Dermis lymphatic vessel endothelial cell (primary cell): Measurements from ENCODE around the gene EHD4. TPM values are rescaled to one million over a fixed set of nuclear protein-coding genes. Genes with fewer than 3 reads are reported as not detected.

Experiments used
- total RNA-seq: library from RNA; depleted of rRNA; stranded (reverse); fragments of >200 nt; gene quantifications from 2 replicates; pipeline ENCODE4 v1.2.1, GENCODE V29; 2014

The EHD4 gene
- total RNA-seq: 31.1 and 33.7 TPM in 2 replicates

DNA sequence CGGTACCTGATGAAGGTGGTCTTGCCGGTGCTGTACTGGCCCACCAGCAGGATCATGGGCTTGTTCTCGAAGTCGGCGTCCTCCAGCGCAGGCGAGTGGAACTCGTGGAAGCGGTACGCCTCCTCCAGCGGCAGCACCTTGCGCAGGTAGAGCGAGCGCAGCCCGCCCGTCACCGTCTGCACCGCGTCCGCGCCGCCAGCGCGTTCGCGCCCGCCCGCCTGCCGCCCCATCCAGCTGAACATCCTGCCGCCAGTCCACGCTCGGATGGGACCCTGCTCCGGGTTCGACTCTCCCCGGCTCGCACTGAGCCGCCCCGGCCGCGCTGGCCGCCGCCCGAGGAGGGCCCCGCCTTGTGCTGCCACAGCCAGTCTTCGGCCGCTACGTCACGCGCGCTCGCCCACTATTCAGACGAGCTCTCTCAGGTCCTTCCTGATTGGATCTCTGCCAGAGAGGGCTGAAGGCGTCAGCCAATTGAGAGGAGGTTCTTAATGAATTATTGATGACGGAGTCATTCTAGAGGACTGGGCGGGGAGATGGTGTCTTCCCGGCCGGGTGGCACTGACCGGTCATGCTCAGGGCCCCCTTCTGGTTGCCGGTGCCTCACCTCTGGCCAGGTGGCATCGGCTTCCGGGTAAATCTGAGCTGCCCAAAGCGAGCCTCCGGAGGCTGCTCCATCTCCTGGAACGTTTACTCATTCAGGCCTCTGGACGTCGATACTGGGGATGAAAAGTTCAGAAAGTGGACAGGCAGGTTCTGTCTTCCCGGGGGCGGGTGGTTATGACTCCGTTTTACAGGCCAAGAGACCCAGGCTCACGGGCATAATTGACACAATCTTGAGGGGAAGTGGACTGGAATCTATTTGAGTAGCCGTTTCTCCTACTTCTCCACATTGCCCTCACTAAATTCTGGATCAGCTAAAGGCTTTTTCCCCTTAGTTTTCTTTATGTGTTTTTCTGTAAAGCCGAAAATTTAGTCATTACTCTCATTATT lies at the start of gene EHD4:
Gene EHD4 (minus strand): TSS at position 305 of the 990 bp plus-strand sequence. CDS start 63 bp downstream, at position 242.

DNA sequence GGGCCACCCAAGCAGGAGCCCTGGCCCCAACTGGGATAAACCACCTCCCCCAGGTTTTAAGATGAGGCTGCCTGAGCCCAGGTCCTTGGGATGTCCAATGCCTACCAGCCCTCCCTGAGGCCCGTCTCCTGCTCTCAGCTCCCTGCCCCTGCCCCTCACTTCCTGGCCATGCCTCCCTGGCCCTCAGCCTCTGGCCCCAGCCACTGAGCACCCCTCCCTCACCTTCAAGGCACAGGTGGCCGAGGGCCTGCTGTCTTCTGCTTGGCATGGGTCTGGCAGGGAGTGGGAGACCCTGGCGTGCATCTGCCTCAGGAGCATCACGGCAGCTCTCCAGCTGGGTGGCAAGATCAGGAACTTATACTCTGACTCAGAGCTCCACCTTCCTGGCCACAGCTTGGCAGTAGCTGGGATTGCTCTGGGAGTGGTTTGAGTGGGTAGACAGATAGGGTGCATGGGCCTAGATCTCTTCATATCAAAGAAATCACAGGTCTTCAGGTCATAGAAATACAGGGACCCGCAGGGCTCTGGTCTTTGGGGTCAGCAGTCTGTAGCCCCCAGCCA lies 48.4 kb upstream of the EHD4 start, which contains the start of gene PLA2G4E:
Gene PLA2G4E (minus strand): TSS at position 330 of the 561 bp plus-strand sequence. CDS start 12 bp downstream, at position 318.

DNA sequence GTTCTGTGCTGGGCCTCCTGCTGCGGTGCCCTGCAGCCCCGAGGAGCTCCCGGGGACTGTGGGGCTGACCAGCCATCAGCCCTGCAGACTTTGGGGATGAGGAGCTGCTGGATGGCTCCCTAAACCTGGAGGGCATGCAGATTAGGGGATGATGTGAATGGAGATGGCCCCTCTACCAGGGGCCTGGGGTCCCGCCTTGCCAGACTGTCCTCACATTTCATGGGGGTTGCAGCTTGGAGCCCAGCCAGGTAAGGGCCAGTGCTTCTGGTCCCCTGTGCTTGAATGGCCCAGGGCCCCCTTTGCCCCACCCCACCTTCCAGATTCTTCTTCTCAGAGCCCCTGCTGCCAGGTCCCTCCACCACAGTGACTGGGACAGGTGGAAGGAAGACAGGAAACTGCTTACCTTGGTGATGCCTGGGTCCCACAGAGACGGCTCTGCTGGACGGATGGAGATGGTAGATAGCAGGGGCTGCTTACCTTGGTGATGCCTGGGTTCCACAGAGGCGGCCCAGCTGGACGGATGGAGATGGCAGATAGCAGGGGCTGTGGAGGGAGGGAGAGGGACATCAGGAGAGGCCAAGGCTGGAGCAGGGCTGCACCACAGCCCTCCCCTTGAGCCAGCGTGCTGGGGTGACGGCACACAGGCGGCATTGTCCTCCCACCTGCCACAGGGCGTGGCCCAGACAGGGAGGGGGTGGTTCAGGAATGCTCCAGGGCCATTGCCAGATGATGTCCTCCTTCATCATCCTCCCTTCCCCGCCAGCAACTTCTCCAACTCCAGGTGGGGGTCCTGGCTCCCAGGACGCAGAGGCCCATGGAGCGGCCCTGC lies 78.7 kb downstream of the EHD4 start, which contains the start of gene SPTBN5:
Gene SPTBN5 (minus strand): TSS at position 632 of the 829 bp plus-strand sequence. CDS start 556 bp downstream, at position 76.

Other genes starting within 250 kb of the EHD4 start
- gene MAPKBP1, start 198.1 kb downstream of the EHD4 start, total RNA-seq: 6.3 and 9.2 TPM in 2 replicates
- gene JMJD7, start 144.5 kb downstream of the EHD4 start, total RNA-seq: 3.1 and 3.3 TPM in 2 replicates
- 0.33 and 1.8 TPM in 2 replicates for gene PLA2G4B, start 133.7 kb downstream of the EHD4 start, total RNA-seq
- 0.76 and 1.0 TPM in 2 replicates for gene SPTBN5, start 78.5 kb downstream of the EHD4 start, total RNA-seq
- gene PLA2G4E, start 48.5 kb upstream of the EHD4 start, total RNA-seq: not detected in 2 replicates
- gene PLA2G4D, start 122.0 kb upstream of the EHD4 start, total RNA-seq: not detected in 2 replicates
- not detected in 2 replicates for gene PLA2G4F, start 184.1 kb upstream of the EHD4 start, total RNA-seq
- 30.8 and 40.0 TPM in 2 replicates for gene VPS39, start 235.7 kb upstream of the EHD4 start, total RNA-seq